ENCODE results near the gene PARVA.

PARVA gene

GRCh38 chr11:12408156-12408770 lies 30.9 kb downstream of the PARVA start:
- no peak for DNase-seq

GRCh38 chr11:12409621-12410005 lies 32.2 kb downstream of the PARVA start:
- DNase-seq: no peak

- DNase-seq: no peak
These were observed 32.8 kb downstream of the PARVA start for GRCh38 chr11:12410006-12410728.

GRCh38 chr11:12411393-12411792 lies 34.0 kb downstream of the PARVA start:
- DNase-seq: no peak

- DNase-seq: peak; percentile 39
These were observed 34.7 kb downstream of the PARVA start for GRCh38 chr11:12411806-12412727.

- no peak for DNase-seq
These were observed 36.0 kb downstream of the PARVA start for GRCh38 chr11:12413141-12414052.

- DNase-seq: no peak
These were observed 37.2 kb downstream of the PARVA start for GRCh38 chr11:12414611-12415010.

- no peak for DNase-seq
These were observed 38.1 kb downstream of the PARVA start for GRCh38 chr11:12415342-12415966.

GRCh38 chr11:12416552-12416951 lies 39.2 kb downstream of the PARVA start:
- DNase-seq: no peak

GRCh38 chr11:12417691-12418611 lies 40.6 kb downstream of the PARVA start:
- no peak for DNase-seq

GRCh38 chr11:12420040-12420439 lies 42.7 kb downstream of the PARVA start:
- DNase-seq: no peak

GRCh38 chr11:12420706-12421105 lies 43.3 kb downstream of the PARVA start:
- no peak for DNase-seq

GRCh38 chr11:12421386-12421785 lies 44.0 kb downstream of the PARVA start:
- no peak for DNase-seq

- no peak for DNase-seq
These were observed 48.8 kb downstream of the PARVA start for GRCh38 chr11:12426176-12426575.

GRCh38 chr11:12429155-12429554 lies 51.8 kb downstream of the PARVA start:
- no peak for DNase-seq

- DNase-seq: no peak
These were observed 53.0 kb downstream of the PARVA start for GRCh38 chr11:12430351-12430750.

GRCh38 chr11:12430954-12431595 lies 53.7 kb downstream of the PARVA start:
- DNase-seq: no peak

- DNase-seq: no peak
These were observed 55.1 kb downstream of the PARVA start for GRCh38 chr11:12432507-12432906.

- no peak for DNase-seq
These were observed 55.8 kb downstream of the PARVA start for GRCh38 chr11:12433121-12433520.

- DNase-seq: no peak
These were observed 56.4 kb downstream of the PARVA start for GRCh38 chr11:12433571-12434324.

Measured in hematopoietic multipotent progenitor cell treated with erythropoietin and hydrocortisone succinate and interleukin-3 and kit ligand, for 8 days (in vitro differentiated cells).